Kidney epithelial cell (primary cell): ENCODE results near the gene CPSF4. TPM values are rescaled to one million over a fixed set of nuclear protein-coding genes. Genes with fewer than 3 reads are reported as not detected.

Experiments used
- DNase-seq: peaks from one replicate; pipeline ENCODE4 v3.0.0-alpha.2; 2010; ENCODE audit warnings: low read depth
- H3K27me3 ChIP-seq: 2 replicates; pipeline ENCODE4 v1.6.0; 2011; ENCODE audit warnings: low read length; ENCODE audit not compliant: control insufficient read depth, insufficient read depth
- H3K36me3 ChIP-seq: 2 replicates; pipeline ENCODE4 v1.5.1; 2011; ENCODE audit warnings: low read length; ENCODE audit not compliant: control insufficient read depth, insufficient read depth
- H3K4me3 ChIP-seq: 2 replicates; pipeline ENCODE4 v1.5.1; 2011; ENCODE audit warnings: low read depth, mild to moderate bottlenecking, control low read depth, low read length
- CTCF ChIP-seq: IDR thresholded peaks from 2 replicates; pipeline ENCODE4 v1.5.1; 2011; ENCODE audit warnings: mild to moderate bottlenecking, moderate library complexity, low read length, control low read depth, inconsistent platforms; ENCODE audit not compliant: insufficient read depth, poor library complexity, severe bottlenecking
- total RNA-seq: library from RNA; depleted of rRNA; stranded (reverse); fragments of >200 nt; gene quantifications from 2 replicates; pipeline ENCODE4 v1.2.3, GENCODE V29; 2015

The CPSF4 gene
- total RNA-seq, 1 donor from 2014 or later = 31.7 TPM

- no peak for DNase-seq
- no peak for TF ChIP-seq CTCF
- H3K27me3 ChIP-seq = no peaks in the 10 kb centered on the region
- H3K36me3 ChIP-seq = peaks cover 2% of the 10 kb centered on the region
- no peak overlapping the region for H3K4me3 ChIP-seq
Measured at GRCh38 chr7:99433158-99433557, 5.6 kb upstream of the CPSF4 start.

- peaks cover 1% of the 10 kb centered on the region for H3K36me3 ChIP-seq
- no peak for TF ChIP-seq CTCF
- no peak for DNase-seq
- no peaks in the 10 kb centered on the region for H3K27me3 ChIP-seq
- H3K4me3 ChIP-seq = peak overlapping the region; percentile 99
Measured at GRCh38 chr7:99437946-99438572, 684 bp upstream of the CPSF4 start.

- TF ChIP-seq CTCF = no peak
Measured at GRCh38 chr7:99440195-99440594, 1.5 kb downstream of the CPSF4 start.

GRCh38 chr7:99446096-99446495, 7.4 kb downstream of the CPSF4 start:
- DNase-seq = no peak
- Histone ChIP-seq H3K4me3 (no peak overlapping the region), H3K36me3 (peaks cover 8% of the 10 kb centered on the region), H3K27me3 (no peaks in the 10 kb centered on the region)
- no peak for TF ChIP-seq CTCF

More at GRCh38 chr7:99440195-99440594, 1.5 kb downstream of the CPSF4 start:
- DNase-seq = no peak
- no peaks in the 10 kb centered on the region for H3K27me3 ChIP-seq
- no peaks in the 10 kb centered on the region for H3K36me3 ChIP-seq
- peak overlapping the region; percentile 99 for H3K4me3 ChIP-seq

- Histone ChIP-seq H3K4me3 (no peak overlapping the region), H3K36me3 (peaks cover 8% of the 10 kb centered on the region), H3K27me3 (no peaks in the 10 kb centered on the region)
- no peak for TF ChIP-seq CTCF
- DNase-seq = no peak
Measured at GRCh38 chr7:99447943-99448342, 9.2 kb downstream of the CPSF4 start.

- TF ChIP-seq CTCF = no peak
- no peak overlapping the region for H3K4me3 ChIP-seq
- peaks cover 9% of the 10 kb centered on the region for H3K36me3 ChIP-seq
- no peak for DNase-seq
- H3K27me3 ChIP-seq = no peaks in the 10 kb centered on the region
Measured at GRCh38 chr7:99448855-99449254, 10.1 kb downstream of the CPSF4 start.
